ENCODE data around the gene HS3ST3A1.

Gene HS3ST3A1

DNA sequence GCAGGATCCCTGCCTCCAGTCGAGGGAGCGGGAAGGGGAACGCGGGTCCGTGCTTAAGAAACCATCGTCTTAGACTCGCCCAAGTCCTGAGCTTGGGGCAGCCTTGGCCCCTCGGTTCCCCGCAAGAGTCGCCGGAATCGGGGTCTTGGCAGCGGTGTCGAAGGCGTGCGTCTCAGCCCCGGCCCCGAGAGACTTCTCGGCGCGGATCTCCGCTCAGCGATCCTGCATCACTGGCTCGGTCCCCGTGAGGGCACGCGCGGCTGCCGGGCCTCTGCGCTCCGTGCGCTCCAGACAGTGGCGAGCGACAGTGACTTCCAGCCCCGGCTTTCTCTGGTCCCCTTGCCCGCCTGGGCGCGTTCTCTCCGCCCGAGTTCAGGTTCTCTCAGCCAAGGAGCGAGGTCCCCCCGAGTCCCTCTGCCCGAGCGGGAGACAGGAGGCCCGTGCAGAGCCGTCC is 380 bp downstream of the HS3ST3A1 start:
- H3K4me3 ChIP-seq (ENCODE audit: low read length) = no peak overlapping the region
- peaks cover 6% of the 10 kb centered on the region; the same call in 1 of the 2 replicates for H3K9me3 ChIP-seq (ENCODE audit: control insufficient read depth, insufficient read depth, low read length)
- H3K27ac ChIP-seq (ENCODE audit: low read depth, low read length) = no peak overlapping the region
- H3K4me2 ChIP-seq (ENCODE audit: low read length) = no peak overlapping the region
- no peaks in the 10 kb centered on the region for H3K27me3 ChIP-seq (ENCODE audit: control insufficient read depth, low read length)
- H3K4me1 ChIP-seq (ENCODE audit: control insufficient read depth, low read length) = no peaks in the 10 kb centered on the region
- no peaks in the 10 kb centered on the region for H3F3A ChIP-seq (ENCODE audit: control insufficient read depth, insufficient read depth)
- H4K20me1 ChIP-seq (ENCODE audit: control insufficient read depth, insufficient read depth, low read depth, low read length) = no peaks in the 10 kb centered on the region
- TF ChIP-seq, protein P1, sequence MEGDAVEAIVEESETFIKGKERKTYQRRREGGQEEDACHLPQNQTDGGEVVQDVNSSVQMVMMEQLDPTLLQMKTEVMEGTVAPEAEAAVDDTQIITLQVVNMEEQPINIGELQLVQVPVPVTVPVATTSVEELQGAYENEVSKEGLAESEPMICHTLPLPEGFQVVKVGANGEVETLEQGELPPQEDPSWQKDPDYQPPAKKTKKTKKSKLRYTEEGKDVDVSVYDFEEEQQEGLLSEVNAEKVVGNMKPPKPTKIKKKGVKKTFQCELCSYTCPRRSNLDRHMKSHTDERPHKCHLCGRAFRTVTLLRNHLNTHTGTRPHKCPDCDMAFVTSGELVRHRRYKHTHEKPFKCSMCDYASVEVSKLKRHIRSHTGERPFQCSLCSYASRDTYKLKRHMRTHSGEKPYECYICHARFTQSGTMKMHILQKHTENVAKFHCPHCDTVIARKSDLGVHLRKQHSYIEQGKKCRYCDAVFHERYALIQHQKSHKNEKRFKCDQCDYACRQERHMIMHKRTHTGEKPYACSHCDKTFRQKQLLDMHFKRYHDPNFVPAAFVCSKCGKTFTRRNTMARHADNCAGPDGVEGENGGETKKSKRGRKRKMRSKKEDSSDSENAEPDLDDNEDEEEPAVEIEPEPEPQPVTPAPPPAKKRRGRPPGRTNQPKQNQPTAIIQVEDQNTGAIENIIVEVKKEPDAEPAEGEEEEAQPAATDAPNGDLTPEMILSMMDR (IDR thresholded peaks at IDR 0.05; ENCODE audit: low read depth, low read length, poor library complexity, severe bottlenecking) = no peak
- no peak for TF ChIP-seq EZH2phosphoT487 (IDR thresholded peaks at IDR 0.05; ENCODE audit: borderline replicate concordance, low read length)
- H3K9me2 ChIP-seq (replicated peaks; ENCODE audit: control insufficient read depth, low read length) = no peaks in the 10 kb centered on the region
- H3K79me2 ChIP-seq (ENCODE audit: control insufficient read depth, low read length) = no peaks in the 10 kb centered on the region
- no peaks in the 10 kb centered on the region for H3K36me3 ChIP-seq (ENCODE audit: control insufficient read depth, low read length)

DNA sequence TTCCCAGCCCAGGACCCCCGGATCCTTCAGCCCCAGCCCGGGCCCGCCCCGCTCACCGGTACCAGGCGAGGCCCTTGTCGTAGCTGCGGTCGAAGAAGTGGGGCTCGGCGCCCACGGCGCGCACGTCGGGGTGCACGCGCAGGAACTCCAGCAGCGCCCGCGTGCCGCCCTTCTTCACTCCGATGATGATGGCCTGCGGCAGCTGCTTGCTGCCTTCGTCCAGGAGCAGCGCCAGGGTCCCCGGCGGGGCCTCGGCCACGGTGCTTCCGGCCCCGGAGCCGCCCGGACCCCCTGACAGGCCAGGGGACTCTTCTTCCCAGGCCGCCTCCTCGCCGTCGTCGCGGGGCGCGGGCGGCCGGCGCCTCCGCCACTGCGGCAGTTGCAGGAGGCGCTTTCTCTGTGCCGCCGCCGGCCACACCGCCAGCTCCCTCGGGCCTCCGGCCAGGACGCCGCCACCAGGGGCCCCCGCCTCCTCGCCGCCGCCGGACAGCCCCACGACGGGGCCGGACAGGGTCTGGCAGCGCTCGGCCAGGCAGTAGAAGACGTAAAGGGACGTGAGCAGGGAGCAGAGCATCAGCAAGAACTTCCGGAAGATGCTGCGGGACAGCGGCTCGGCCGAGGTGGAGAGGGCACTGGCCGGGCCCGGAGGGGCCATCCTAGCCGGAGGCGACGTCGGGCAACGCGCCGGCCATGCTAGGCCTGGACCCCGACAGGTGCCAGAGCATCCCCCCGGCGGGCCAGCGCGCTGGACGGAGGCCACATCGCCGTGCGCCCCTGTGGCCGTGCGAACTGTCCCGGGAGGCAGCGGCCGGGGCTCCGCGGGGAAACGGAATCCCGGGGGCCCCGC is 1.0 kb downstream of the HS3ST3A1 start:
- H3K27ac ChIP-seq (ENCODE audit: low read depth, low read length) = no peak overlapping the region
- H3K36me3 ChIP-seq (ENCODE audit: control insufficient read depth, low read length) = no peaks in the 10 kb centered on the region
- no peaks in the 10 kb centered on the region for H3K9me2 ChIP-seq (replicated peaks; ENCODE audit: control insufficient read depth, low read length)
- TF ChIP-seq EZH2phosphoT487 (IDR thresholded peaks at IDR 0.05; ENCODE audit: borderline replicate concordance, low read length) = no peak
- TF ChIP-seq, protein P1 (IDR thresholded peaks at IDR 0.05; ENCODE audit: low read depth, low read length, poor library complexity, severe bottlenecking) = no peak
- no peak overlapping the region for H3K4me2 ChIP-seq (ENCODE audit: low read length)
- no peaks in the 10 kb centered on the region for H4K20me1 ChIP-seq (ENCODE audit: control insufficient read depth, insufficient read depth, low read depth, low read length)
- H3K79me2 ChIP-seq (ENCODE audit: control insufficient read depth, low read length) = no peaks in the 10 kb centered on the region
- no peak overlapping the region for H3K4me3 ChIP-seq (ENCODE audit: low read length)
- peaks cover 6% of the 10 kb centered on the region; the same call in 1 of the 2 replicates for H3K9me3 ChIP-seq (ENCODE audit: control insufficient read depth, insufficient read depth, low read length)
- no peaks in the 10 kb centered on the region for H3K27me3 ChIP-seq (ENCODE audit: control insufficient read depth, low read length)
- no peaks in the 10 kb centered on the region for H3F3A ChIP-seq (ENCODE audit: control insufficient read depth, insufficient read depth)
- no peaks in the 10 kb centered on the region for H3K4me1 ChIP-seq (ENCODE audit: control insufficient read depth, low read length)

DNA sequence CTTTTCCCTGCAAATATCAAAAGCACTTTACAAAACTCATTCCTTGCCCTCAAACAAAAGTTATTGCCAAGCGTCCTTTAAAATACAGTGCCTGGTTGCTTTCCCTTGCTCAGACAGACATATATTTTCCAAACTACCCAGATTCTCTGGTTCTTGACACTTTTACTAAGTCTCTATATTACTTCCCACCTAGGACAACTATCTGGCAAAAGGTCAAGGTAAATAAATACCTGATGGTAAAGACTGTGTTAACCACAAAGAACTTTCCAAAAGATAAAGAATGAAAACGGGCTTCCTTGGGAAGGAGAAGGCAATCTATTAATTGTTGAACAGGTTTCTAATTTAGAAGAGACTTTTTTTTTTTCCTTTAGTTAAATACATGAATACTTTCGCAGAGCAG is 1.9 kb downstream of the HS3ST3A1 start:
- Histone ChIP-seq H4K20me1 (ENCODE audit: control insufficient read depth, insufficient read depth, low read depth, low read length) (no peaks in the 10 kb centered on the region), H3K27me3 (ENCODE audit: control insufficient read depth, low read length) (no peaks in the 10 kb centered on the region), H3K9me3 (ENCODE audit: control insufficient read depth, insufficient read depth, low read length) (peaks cover 6% of the 10 kb centered on the region; the same call in 1 of the 2 replicates), H3K4me2 (ENCODE audit: low read length) (no peak overlapping the region), H3K27ac (ENCODE audit: low read depth, low read length) (no peak overlapping the region), H3K4me3 (ENCODE audit: low read length) (no peak overlapping the region), H3F3A (ENCODE audit: control insufficient read depth, insufficient read depth) (no peaks in the 10 kb centered on the region), H3K9me2 (replicated peaks; ENCODE audit: control insufficient read depth, low read length) (no peaks in the 10 kb centered on the region), H3K36me3 (ENCODE audit: control insufficient read depth, low read length) (no peaks in the 10 kb centered on the region), H3K4me1 (ENCODE audit: control insufficient read depth, low read length) (no peaks in the 10 kb centered on the region), H3K79me2 (ENCODE audit: control insufficient read depth, low read length) (no peaks in the 10 kb centered on the region)
- TF ChIP-seq EZH2phosphoT487 (IDR thresholded peaks at IDR 0.05; ENCODE audit: borderline replicate concordance, low read length) = no peak
- TF ChIP-seq, protein P1 (IDR thresholded peaks at IDR 0.05; ENCODE audit: low read depth, low read length, poor library complexity, severe bottlenecking) = no peak

Data from DOHH2 (cell line).